NCI-H2107 (cell line): ENCODE data around the gene ACSM5.

Source experiments
- DNase-seq: peaks from one replicate; lab custom pipeline; 2025; lab: John Stamatoyannopoulos, UW

Gene ACSM5, protein sequence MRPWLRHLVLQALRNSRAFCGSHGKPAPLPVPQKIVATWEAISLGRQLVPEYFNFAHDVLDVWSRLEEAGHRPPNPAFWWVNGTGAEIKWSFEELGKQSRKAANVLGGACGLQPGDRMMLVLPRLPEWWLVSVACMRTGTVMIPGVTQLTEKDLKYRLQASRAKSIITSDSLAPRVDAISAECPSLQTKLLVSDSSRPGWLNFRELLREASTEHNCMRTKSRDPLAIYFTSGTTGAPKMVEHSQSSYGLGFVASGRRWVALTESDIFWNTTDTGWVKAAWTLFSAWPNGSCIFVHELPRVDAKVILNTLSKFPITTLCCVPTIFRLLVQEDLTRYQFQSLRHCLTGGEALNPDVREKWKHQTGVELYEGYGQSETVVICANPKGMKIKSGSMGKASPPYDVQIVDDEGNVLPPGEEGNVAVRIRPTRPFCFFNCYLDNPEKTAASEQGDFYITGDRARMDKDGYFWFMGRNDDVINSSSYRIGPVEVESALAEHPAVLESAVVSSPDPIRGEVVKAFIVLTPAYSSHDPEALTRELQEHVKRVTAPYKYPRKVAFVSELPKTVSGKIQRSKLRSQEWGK

DNA sequence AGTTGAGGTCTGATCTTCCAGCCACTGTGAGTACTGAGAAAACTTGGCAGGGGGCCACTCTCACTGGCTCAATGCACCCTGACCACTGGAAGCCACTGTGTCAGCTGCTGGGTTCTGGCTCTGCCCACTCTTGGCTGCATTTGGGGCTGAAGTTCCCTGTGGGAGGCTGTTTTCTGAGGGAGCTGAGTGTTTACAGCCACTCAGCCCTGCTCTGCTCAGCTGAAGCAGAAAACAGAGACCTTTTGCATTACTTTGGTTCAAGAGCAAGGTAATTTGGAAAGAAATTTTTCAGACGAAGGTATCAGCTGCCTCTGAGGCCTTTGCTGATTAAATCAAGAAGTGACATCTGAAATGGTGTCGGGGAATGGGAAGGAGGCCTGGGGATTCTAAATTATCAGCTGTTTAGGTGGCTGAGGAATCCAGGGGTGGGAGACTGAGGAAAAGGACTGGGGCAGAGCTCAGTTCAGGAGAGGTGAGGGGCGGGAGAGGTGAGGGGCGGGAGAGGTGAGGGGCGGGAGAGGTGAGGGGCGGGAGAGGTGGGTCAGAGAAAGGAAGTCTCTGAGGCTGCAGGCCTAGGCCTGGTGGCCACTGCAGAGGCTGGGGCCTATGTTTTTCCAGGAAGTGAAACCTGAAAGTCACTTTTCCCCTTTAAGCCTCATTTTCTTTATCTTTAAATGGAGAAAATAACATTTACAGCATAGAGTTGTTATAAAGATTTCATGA, at the start of gene ACSM5:
TSS of gene ACSM5 (plus strand) at position 137 of the 723 bp plus-strand sequence. CDS start 1,951 bp downstream, outside the sequence.
- DNase-seq: peak; percentile 49

DNA sequence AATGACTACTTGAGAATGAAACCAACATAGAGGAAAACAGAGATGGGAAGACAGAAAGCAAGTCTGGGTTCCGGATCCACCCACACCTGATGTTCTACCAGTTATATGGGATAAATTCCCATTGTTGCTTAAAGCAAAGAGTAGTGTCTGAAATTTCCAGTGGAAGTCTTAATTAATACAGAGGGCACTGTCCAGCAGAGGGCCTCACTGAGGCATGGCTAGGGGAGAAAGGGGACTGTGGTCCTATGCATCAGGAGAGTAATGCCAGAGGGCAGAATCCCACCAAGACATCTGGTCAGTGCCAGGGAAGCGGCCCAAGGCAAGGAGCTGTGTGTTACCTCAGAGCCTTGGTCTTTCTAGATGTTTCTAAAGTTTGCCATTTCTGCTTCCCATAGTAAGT, 49.3 kb upstream of the ACSM5 start:
- no peak for DNase-seq

DNA sequence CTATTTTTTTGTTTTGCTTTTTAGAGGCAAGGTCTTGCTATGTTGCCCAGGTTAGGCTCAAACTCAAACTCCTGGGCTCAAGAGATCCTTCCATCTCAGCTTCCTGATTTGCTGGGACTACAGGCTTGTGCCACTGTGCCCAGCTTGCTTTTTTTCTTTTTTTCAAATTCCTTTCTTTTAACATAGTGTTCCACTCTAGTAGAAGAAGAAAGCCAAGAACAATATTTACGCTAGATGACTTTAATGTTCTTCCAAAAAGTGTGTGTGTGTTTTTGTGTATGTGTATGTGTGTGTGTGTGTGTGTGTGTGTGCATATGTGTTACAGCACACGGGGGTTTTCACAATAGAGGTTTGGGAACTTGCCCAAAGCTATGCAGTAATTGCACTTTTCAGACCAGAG, 46.1 kb upstream of the ACSM5 start:
- DNase-seq: no peak

DNA sequence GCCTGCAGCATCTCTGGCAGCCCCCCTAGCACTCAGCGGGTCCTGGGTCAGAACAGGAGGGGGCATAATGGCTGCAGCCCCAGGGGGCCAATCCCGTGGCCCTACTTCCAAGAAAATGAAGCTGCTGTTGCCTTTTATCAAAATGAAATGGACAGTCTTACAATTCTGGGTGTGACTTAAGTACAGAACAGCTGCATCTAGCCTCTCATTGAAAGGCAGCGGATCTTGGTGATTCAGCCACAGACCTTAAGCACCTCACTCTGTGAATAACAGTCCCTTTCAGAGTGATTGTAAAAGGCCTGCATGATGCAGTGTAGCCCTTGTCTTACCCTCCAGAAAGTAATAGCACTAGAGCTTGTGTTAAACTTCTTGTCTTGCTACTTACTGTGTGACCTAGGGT, 45.3 kb upstream of the ACSM5 start:
- DNase-seq: no peak

DNA sequence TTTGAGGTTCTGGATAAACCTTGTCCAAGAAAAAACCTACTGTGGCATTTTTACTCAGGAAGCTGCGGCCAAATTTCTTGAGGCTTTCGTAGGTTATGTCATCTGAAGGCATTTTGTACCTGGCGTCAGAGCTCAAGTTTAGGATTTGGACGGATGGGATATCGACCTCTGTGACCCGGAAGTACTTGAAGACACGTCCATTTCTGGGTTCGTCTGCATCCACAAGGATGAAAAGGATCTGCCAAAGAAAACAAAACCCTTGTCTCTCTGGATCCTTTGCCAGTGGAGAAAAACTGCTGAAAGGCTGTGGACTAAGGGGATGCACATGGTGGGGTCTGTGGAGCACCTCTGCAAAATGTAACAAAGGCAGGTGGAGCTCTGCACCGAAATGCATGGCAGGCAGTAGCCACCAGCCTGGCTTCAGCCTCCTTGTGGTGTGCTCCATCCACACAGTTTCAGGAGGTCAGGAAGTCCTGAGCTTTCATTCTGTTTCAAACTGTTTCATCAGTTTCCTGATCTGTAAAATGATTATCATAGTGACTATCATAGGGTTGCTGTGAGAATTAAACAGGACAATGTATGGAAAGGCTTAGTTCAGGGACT, 39.8 kb upstream of the ACSM5 start:
- no peak for DNase-seq

DNA sequence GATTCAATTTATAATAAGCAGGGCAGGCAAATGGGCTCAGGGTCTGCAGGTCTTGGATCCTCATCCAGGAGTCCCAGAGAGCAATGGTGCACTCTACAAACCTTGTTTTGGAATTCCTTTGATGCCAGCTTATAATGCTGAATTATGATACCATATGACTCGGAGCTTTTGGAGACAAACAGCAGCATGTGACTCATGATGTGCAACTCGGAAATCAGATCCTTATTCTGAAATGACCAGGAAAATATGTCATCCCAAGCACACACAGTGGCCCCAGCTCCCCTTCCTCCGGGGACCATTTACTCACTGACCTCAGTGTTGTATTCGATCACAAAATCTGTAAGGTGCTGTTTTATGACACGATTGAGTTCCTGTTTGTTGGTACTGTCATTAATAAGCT, 36.6 kb upstream of the ACSM5 start:
- no peak for DNase-seq

DNA sequence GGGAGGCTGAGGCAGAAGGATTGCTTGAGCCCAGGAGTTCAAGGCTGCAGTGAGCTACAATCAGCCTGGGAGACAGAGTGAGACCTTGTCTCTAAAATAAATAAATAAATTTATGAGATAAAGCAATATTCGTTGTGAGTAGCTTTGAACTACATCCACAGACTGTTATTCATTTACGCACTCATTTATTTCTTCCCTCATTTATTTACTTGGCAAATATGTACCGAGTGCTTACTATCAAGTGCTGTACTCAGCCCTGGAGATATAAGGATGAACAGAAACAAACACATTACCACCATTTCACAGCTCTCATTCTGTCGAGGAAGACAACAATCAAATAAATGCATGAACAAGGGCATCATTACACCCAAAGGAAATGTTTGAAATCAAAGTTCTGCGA, 32.2 kb upstream of the ACSM5 start:
- no peak for DNase-seq

DNA sequence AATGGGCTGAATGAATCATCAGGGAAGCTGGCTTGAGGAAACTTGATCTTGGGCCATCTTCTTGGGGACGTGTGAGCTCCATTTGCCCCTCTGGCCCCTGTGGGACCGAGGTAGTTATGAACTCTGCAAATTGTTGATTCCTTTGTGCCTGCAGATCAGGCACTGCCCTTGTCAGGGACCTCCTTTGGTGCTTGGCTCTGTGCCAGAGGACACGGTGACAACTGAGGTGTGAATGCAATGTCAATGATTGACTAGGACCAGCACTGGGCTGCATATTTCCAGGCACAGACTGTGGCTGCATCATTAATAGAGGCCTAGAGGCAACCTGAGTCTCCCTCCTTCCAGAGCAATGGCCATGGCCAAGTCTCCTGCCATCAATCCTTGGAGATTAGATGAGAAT, 28.6 kb upstream of the ACSM5 start:
- no peak for DNase-seq

DNA sequence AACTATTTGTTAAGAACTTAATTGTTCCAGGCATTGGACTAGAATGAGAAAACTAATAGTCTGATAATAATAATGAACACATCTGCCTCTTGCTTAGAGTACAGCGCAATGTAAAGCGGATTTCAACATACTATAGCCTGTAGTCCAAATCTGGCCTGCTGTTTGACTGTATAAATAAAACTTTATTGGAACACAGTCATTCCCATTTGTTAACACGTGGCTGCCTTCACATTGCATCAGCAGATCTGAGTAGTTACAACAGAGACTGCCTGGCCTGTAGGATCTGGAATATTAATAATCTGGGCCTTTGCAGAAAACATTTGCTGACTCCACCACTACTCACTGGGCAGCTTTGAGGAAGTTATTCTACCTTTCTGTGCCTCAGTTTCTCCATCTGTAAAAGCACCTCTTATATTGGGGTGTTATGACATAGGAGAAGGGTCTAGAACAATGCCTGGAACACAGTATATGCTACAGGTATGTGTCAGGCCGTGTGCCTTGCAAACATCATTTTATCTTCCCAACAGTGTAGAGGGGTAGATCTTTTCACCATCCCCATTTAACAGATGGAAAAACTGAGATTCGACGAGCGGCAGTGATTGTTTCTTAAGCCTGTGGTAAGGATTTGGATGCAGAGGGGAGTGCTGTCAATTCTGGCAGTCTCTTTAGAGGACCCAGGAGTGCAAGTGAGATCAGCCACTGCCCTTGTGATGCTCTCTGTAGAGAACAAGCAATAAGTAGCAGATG, 27.0 kb upstream of the ACSM5 start:
- DNase-seq: no peak

DNA sequence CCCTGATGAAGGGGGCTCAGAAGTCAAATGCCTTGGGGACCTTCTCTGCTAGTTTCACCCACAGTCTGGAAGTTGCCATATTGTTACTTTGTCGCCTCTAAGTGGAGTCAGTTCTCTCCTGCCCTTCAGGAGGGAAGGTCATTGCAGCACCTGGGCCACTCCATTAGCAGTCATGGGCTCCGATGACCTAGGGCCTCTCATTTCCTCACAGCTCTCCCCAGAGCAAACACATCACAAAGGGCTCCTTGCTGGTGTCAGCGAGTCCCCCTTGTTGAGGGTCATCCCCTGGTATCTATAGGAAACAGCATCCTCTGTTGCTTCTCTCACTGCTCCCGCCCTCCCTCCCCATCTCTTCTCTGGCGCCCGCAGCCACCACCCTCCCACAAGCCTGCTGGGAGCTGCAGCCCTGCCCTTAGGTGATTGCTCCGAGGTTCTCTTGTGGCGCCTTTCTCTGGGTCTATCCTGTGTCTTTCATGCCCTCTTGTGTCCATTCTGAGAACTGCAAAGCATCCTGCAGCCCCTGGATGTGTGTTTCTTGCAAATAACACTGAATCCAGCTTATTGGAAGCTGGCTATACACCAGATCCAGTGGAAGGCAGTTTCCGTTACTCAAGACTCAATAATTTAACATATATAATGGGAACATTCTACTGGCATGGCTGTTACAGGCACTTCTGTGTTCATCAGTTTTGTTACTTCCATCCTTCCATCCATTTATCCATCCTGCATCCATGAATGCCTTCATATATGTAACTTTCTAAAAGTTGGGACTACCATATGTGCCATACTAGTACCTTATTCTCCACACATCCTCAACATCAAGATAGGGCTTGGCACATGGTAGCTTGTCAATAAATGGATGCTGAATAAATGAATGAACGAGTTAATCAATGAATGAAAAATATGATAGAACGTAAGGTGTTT, 26.0 kb upstream of the ACSM5 start:
- DNase-seq: peak; percentile 61

DNA sequence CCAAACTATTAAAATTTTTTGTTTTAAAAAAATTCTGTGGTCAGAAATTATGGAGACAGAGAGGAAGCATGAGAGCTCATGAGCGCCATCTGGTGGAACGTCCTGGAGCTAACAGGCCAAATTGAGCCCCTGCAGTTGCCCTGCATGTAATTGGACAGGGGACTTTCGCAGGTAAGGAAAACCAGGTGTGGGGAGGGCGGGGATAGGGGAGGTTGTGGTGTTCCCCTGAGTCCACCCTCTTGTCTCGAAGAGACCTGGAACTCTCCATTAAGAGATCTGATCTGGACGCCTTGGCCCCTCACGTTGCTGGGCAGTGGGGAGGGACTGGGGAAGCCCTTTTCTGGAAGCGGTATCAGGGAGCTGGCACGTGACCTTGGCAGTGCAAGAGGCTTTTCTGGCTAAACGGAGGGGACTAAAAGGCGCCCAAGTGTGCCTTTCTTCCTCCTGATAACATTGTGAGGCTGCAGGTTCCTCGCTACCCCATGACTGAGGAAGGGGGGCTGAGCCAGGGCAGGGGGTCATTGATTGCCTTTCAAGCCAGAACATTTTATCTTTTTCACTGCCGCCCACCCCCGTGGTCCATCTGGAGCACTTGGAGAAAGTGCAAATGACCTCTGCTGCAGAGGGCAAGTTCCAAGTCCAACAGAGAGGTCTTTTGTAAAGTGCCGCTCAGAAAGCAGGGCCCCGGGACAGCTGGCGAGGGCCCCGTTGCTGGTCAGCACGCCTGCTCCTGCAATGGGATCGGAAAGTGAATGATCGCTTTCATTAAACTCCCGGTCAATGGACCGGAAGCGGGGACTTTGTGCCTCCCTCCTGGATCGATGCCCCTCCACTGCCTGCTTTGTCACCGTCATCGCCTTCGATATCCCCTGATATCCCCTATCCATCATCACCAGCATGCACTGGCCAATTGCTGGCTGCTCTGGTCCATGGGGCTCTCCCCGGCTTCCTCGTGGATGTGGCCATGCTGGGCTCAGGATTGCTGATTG, 23.2 kb upstream of the ACSM5 start:
- peak; percentile 33 for DNase-seq

DNA sequence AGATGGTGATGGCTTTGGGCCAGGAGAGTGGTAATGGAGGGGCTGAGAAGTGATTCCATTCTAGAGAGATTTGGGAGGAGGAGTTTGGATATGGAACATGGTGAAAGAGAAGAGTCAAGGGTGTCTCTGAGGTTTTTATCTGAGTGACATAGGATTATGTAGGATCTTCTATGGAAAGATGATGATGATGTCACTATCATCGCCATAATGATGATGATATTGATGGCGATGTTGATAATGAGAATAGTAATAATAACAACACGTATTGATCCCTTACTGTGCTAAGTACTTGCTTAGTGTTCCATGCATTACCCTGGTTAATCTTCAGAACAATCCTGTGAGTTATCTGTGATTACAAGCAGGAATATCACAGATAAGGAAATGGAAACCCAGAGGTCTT, 21.4 kb upstream of the ACSM5 start:
- no peak for DNase-seq

DNA sequence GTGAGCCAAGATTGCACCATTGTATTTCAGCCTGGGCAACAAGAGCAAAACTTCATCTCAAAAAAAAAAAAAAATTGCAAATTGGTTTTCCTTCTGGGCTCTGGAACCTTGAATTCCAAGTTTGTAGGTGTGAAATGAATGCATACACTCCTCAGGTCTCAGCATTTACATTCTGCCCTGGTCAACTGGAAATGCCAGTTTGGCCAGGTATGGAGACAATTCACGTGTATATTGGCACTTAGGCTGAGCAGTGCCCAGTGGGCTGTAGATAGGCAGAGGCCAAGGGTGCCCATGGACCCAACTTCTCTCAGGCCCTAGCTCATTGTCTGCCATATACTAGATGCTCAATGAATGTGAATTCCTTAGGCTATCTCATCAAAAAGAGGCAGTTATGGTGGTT, 20.5 kb upstream of the ACSM5 start:
- DNase-seq: no peak

DNA sequence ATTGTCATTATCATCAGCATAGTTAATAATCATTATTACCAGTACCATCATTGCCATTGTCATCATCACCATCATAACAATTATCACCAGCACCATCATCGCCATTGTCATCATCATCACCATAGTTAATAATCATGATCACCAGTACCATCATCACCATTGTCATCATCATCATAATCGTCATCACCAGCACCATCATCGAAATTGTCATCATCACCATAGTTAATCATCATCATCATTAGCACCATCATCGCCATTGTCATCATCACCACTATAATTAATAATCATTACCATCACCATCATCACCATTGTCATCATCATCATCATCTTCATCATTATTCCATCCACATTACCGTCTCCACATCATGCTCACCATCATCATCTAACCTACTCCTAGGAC, 18.3 kb upstream of the ACSM5 start:
- DNase-seq: no peak

DNA sequence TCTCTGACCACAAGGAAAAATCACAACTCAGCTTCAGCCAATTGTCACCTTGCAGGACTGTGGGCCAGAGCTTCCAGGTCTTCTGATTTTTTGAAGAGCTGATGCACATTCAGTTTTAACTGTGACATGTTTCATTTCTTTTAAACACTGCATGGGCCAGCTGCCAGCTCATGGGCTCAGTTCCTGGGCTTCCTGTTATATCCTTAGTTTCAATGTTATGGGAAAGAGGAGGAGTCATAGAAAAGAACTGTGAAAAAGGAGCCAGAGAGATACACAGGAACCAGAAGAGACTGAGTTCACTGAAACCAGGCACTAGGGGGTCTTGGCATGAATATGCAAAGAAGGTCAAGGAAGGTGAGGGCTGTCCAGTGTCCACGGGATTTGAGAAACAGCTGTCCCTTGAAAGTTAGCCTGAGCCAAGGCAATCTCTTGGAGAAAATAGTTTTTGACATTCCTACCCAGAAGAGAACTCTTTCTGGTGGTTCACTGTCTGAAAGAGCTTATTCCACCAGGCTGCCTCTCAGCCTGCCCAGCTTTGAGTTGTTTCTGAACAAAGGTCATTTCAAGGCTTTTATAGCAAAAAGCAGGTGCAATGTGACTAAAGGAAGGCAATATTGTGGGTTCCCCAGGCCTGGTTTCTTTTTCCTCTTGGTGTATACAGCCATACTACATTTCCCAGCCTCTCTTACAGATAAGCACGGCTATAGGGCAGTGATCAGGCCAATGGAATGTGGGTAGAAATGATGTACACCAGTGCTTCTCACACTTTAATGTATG, 15.3 kb upstream of the ACSM5 start:
- no peak for DNase-seq

DNA sequence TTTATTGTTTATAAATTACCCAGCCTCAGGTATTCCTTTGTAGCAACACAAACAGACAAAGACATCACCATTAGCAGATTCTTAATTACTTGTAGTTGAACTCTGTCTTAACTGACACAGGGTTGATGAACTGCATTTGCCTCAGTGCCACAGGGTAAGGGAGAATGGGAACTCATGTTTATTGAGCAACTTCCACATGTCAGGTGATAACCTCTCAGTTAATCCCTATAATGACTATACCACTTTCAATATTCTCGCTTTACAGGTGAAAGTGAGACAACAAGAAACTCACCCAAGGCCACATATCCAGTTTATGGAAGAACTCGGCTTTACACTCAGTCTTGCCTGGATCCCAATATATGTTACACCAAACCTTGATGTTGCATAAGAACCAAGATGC, 13.4 kb upstream of the ACSM5 start:
- DNase-seq: no peak

DNA sequence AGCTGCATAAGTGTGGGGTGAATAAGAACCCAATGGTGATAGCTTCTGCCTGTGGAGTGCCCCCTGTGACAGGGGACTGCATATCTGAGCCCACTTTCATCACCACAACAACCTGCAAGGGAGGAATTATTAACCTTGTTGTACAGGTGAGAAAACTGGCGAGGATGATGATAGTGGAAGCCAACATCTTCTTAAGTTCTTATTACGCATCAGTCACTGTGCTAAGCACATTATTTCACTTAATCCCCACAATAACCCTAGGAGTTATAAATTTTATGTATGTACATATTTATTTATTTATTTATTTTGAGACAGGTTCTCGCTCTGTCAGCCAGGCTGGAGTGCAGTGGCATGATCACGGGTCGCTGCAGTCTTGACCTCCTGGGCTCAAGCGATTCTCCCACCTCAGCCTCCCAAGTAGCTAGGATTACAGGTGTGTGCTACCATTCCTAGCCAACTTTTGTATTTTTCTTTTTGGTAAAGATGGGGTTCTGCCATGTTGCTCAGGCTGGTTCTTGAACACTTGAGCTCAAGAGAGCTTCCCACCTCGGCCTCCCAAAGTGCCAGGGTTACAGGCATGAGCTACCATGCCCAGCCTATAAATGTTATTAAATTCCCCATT, 12.4 kb upstream of the ACSM5 start:
- no peak for DNase-seq

DNA sequence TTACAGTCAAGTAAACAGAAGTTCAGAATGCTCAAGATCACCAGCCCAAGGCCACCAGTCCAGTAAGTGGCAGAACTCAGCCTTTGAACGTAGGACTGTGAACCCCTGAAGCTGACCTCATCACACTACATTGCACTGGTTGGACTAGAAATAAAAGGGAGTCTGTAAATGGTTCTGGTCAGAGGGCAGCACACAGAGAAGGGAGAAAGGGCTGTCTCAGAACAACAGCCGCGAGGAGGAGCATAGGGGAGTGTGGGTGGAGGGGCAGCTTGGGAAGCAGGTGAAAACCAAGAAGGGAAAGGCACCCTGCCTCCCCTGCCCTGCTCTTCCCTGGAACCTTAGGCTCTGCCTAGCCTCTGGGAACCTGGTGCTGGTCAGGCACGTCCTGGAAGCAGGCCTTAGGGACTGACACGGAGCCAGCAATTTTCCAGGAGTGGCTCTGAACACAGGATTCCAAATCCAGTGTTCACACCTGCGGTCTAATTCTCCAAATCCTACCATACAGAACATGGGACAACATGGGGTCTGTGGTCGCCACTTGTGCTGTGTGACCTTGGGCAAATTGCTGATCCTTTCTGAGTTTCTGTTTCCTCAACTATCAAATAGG, 11.8 kb upstream of the ACSM5 start:
- DNase-seq: no peak
